ENCODE results near the gene PAX1. TPM values are rescaled to one million over a fixed set of nuclear protein-coding genes. Genes with fewer than 3 reads are reported as not detected.
A peak's percentile ranks its signal among the peaks of the same experiment; 100 is the strongest.

Gene PAX1
- total and polyA plus RNA-seq, 8 donors = not detected

GRCh38 chr20:21715193-21715881 lies 9.9 kb downstream of the PAX1 start:
- no peak overlapping the region for H3K4me3 ChIP-seq
- ATAC-seq = no peak
- H3K27ac ChIP-seq = no peak overlapping the region
- TF ChIP-seq CTCF (IDR thresholded peaks at IDR 0.05) = no peak
- no peak for DNase-seq
- H3K27me3 ChIP-seq = peaks cover 80 to 90% of the 10 kb centered on the region in 2 donors
- no peaks in the 10 kb centered on the region for H3K9me3 ChIP-seq
- intact Hi-C loops (cut with DNase I) = no loop called here
- no peaks in the 10 kb centered on the region for H3K4me1 ChIP-seq
- H3K36me3 ChIP-seq = no peaks in the 10 kb centered on the region

- peaks cover 37 to 47% of the 10 kb centered on the region in 2 donors for H3K27me3 ChIP-seq
- H3K9me3 ChIP-seq = no peaks in the 10 kb centered on the region
- intact Hi-C loops (cut with DNase I) = no loop called here
- H3K4me3 ChIP-seq = no peak overlapping the region
- DNase-seq (peak in 2 of 4 donors; percentile 43 to 67), ATAC-seq (peak; percentile 47)
- no peaks in the 10 kb centered on the region for H3K36me3 ChIP-seq
- no peaks in the 10 kb centered on the region for H3K4me1 ChIP-seq
- H3K27ac ChIP-seq = no peak overlapping the region
- TF ChIP-seq CTCF (IDR thresholded peaks at IDR 0.05) = peak; percentile 64 to 86
Observed at GRCh38 chr20:21719592-21720214, 14.2 kb downstream of the PAX1 start.

DNA sequence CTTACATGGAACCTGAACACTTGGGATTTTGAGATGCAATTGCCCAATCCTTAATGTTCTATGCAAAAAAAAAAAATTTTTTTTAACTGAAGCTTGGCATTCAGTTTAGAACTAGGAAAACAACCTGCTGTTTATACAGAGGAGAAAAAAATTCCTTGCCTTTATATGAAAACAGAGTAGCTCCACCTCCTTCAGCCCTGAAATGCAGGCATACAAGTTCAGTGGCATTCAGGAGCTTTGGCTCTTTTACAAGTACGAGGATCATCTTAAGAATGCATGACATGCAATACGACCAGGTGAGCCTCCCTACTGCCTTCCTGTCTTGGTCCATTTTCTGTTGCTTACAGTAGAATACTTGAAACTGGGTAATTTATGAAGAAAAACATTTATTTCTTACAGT lies 20.4 kb downstream of the PAX1 start:
- no peak for ATAC-seq
- no peaks in the 10 kb centered on the region for H3K36me3 ChIP-seq
- no peak overlapping the region for H3K4me3 ChIP-seq
- DNase-seq = no peak
- no peak for TF ChIP-seq CTCF (IDR thresholded peaks at IDR 0.05)
- H3K27ac ChIP-seq = no peak overlapping the region
- intact Hi-C loops (cut with DNase I) = no loop called here
- H3K27me3 ChIP-seq = peaks cover 0 to 4% of the 10 kb centered on the region in 2 donors
- no peaks in the 10 kb centered on the region for H3K4me1 ChIP-seq
- no peaks in the 10 kb centered on the region for H3K9me3 ChIP-seq

- ATAC-seq (no peak), DNase-seq (no peak)
- H3K9me3 ChIP-seq = no peaks in the 10 kb centered on the region
- H3K4me1 ChIP-seq = no peaks in the 10 kb centered on the region
- H3K27me3 ChIP-seq = peaks cover 0 to 4% of the 10 kb centered on the region in 2 donors
- H3K27ac ChIP-seq = no peak overlapping the region
- no peaks in the 10 kb centered on the region for H3K36me3 ChIP-seq
- intact Hi-C loops (cut with DNase I) = no loop called here
- H3K4me3 ChIP-seq = no peak overlapping the region
- no peak for TF ChIP-seq CTCF (IDR thresholded peaks at IDR 0.05)
Observed at GRCh38 chr20:21729316-21729715, 23.9 kb downstream of the PAX1 start.

- H3K4me1 ChIP-seq = no peaks in the 10 kb centered on the region
- H3K27me3 ChIP-seq = no peaks in the 10 kb centered on the region
- peaks cover 0 to 16% of the 10 kb centered on the region in 2 donors for H3K9me3 ChIP-seq
- H3K36me3 ChIP-seq = no peaks in the 10 kb centered on the region
- DNase-seq = no peak
- intact Hi-C loops (cut with DNase I) = no loop called here
- ATAC-seq = no peak
- H3K27ac ChIP-seq = no peak overlapping the region
- TF ChIP-seq CTCF (IDR thresholded peaks at IDR 0.05) = no peak
- no peak overlapping the region for H3K4me3 ChIP-seq
Observed at GRCh38 chr20:21739161-21739560, 33.7 kb downstream of the PAX1 start.
